IPS-15b (cell line): ENCODE results near the gene FGGY.

Experiments
- H3K27me3 ChIP-seq: one replicate; pipeline ENCODE4 v1.6.1; 2013; ENCODE audit warnings: low read length; ENCODE audit not compliant: control insufficient read depth, insufficient read depth
- H3K36me3 ChIP-seq: one replicate; pipeline ENCODE4 v1.6.1; 2013; ENCODE audit warnings: low read length; ENCODE audit not compliant: control insufficient read depth, insufficient read depth
- H3K4me1 ChIP-seq: one replicate; pipeline ENCODE4 v1.6.1; 2013; ENCODE audit warnings: mild to moderate bottlenecking, low read length; ENCODE audit not compliant: control insufficient read depth, insufficient read depth
- H3K4me3 ChIP-seq: one replicate; pipeline ENCODE4 v1.5.1; 2013; ENCODE audit warnings: low read depth, low read length
- H3K9ac ChIP-seq: one replicate; pipeline ENCODE4 v1.6.1; 2013; ENCODE audit warnings: low read depth, mild to moderate bottlenecking, low read length
- H3K9me3 ChIP-seq: one replicate; pipeline ENCODE4 v1.6.1; 2013; ENCODE audit warnings: mild to moderate bottlenecking, low read length; ENCODE audit not compliant: control insufficient read depth, insufficient read depth

The FGGY gene

DNA sequence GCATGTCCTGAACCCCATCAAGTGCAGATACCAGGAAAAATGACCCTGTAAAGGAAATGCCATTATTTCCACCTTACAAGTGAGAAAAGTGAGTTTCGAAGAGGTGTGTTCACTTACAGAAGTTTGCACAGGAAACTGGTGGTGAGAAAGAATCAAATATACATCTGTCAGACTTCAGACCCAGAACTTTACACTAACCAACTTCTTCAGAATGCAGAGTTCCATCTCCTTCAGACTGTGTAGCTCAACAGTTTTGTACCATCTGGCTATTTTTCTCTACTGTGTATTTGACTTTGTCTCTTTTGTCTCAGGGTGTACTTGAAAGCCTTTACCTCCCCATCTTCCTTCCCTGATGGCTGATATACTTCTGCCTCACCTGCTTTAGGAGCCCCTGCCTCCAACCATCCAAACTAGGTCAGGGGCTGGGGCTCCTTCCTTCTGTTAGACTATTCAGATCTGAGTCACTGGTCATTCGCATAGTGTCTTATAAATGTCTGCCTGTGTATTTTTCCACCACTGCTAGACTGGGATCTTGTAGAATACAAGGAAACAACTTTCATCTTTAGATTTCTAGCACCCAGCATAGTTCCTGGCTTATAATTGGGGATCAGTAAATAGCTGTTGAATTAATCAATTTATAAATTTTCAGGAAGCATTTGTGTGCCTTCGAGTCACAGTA lies 247.9 kb downstream of the FGGY start:
- Histone ChIP-seq H3K4me1 (no peaks in the 10 kb centered on the region), H3K36me3 (no peaks in the 10 kb centered on the region), H3K4me3 (no peak overlapping the region), H3K27me3 (no peaks in the 10 kb centered on the region), H3K9ac (no peak overlapping the region), H3K9me3 (no peaks in the 10 kb centered on the region)

DNA sequence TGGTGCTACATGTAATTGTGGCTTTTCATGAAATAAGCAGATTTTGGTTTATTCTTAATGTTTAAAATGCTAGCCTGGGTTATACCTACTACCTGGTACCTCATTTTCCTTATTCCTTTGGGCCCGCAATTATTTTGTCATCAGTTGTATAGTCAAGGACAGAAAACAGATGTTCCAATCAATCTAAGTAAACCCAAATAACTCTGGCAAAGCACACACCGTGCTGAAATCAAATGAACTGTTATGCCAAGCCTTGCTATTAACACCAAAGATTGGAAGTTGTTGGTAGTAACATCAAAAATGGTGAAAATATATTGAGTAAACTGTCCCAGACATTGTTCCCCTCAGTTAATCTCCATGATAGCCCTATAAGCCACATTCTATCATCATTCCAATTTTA lies 248.9 kb downstream of the FGGY start:
- H3K4me1 ChIP-seq = no peaks in the 10 kb centered on the region
- no peaks in the 10 kb centered on the region for H3K36me3 ChIP-seq
- H3K4me3 ChIP-seq = no peak overlapping the region
- H3K9ac ChIP-seq = no peak overlapping the region
- no peaks in the 10 kb centered on the region for H3K9me3 ChIP-seq
- H3K27me3 ChIP-seq = no peaks in the 10 kb centered on the region

DNA sequence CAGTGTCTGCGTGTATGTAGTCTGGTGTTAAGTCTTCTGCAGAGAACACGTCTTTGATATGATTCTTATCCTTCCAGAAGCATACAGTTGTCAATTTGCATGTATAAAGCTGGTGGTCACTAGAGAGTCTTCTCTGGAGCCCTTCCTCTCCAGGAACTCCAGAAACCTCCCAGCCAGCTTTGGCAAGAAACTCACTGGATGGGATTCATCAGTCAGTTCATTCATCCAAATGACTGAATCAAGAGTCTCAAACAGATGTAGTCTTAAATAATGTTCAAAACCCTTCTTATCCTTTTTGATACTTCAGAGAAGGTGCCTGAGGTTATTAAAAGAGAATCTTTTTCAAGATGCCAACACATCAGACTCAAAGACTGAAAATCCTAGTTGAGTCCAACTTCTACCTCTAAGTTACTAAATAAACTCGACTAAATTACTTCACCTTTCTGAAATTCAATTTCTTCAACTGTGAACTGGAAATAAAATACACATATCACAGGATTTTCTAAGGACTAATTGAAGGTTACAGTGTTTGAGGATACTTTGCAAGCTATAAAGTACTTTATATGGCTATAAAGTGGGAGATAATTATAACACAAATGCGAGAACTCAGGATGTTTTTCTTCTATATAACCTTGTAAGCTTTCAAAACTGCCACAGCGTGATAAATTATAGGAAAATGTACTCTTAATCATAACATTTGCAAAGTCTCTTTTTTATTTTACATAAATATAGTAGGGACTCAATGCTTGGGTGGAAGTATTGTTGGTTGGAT lies 252.4 kb downstream of the FGGY start:
- no peaks in the 10 kb centered on the region for H3K36me3 ChIP-seq
- H3K27me3 ChIP-seq = no peaks in the 10 kb centered on the region
- H3K4me1 ChIP-seq = no peaks in the 10 kb centered on the region
- no peaks in the 10 kb centered on the region for H3K9me3 ChIP-seq
- no peak overlapping the region for H3K4me3 ChIP-seq
- H3K9ac ChIP-seq = no peak overlapping the region

DNA sequence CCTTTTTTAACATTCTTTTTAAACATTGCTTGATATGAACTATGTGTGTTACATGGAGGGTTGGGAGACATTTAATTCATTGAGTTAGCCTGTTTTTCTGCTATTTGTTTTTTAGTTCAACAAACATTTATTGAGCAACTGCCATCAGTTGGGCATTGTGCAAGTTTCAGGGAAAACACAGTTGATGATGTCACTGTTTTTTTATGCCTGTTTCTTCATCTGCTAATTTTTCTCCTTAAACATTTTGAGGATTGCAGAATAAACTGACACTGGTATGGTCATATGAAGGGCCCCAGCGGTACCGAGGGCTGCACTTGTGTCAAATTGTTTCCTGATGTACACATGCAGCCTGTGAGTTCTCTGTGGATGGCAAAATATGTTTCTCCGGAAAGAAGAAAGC lies 253.0 kb downstream of the FGGY start:
- Histone ChIP-seq H3K27me3 (no peaks in the 10 kb centered on the region), H3K4me3 (no peak overlapping the region), H3K9me3 (no peaks in the 10 kb centered on the region), H3K36me3 (no peaks in the 10 kb centered on the region), H3K4me1 (no peaks in the 10 kb centered on the region), H3K9ac (no peak overlapping the region)

DNA sequence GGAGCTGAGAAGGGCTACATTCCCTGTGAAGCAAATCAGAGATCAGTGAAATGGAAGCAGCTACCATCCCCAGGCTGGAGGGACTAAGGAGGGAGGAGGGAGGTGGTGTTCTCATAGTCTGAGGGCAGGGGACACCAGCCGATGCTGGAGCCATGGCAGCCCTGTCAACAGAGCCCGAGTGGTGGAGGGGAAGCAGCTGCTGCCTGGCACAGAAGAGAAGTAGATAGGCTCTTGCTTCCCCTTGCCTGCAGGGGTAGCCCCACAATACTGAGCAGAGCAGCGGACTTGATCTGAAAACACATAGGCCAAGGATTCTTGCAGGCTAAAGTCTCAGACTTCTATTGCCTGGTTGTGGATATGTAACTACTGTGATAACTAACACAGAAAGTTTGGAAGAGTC lies 255.1 kb downstream of the FGGY start:
- Histone ChIP-seq H3K27me3 (no peaks in the 10 kb centered on the region), H3K9ac (no peak overlapping the region), H3K36me3 (no peaks in the 10 kb centered on the region), H3K4me1 (no peaks in the 10 kb centered on the region), H3K4me3 (no peak overlapping the region), H3K9me3 (no peaks in the 10 kb centered on the region)

DNA sequence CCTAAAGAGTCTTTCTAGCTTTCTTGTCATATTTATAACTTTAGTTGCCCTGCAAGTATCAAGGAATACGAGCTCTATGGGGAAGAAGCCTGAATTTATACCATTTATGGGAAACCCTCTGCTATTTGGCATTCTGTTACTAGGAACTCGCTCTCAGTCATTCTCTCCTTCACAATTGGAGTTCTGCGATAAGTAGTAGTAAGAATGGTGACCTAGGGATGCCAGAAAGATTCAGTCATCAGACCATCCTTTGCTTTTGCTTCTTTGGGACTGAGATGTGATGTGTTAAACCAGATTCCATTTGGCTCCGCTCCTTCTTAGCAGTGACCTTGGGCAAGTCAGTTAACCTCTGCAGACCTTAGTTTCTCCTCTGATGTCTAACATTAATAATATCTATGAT lies 256.5 kb downstream of the FGGY start:
- Histone ChIP-seq H3K36me3 (no peaks in the 10 kb centered on the region), H3K9ac (no peak overlapping the region), H3K9me3 (no peaks in the 10 kb centered on the region), H3K4me1 (no peaks in the 10 kb centered on the region), H3K27me3 (no peaks in the 10 kb centered on the region), H3K4me3 (no peak overlapping the region)

DNA sequence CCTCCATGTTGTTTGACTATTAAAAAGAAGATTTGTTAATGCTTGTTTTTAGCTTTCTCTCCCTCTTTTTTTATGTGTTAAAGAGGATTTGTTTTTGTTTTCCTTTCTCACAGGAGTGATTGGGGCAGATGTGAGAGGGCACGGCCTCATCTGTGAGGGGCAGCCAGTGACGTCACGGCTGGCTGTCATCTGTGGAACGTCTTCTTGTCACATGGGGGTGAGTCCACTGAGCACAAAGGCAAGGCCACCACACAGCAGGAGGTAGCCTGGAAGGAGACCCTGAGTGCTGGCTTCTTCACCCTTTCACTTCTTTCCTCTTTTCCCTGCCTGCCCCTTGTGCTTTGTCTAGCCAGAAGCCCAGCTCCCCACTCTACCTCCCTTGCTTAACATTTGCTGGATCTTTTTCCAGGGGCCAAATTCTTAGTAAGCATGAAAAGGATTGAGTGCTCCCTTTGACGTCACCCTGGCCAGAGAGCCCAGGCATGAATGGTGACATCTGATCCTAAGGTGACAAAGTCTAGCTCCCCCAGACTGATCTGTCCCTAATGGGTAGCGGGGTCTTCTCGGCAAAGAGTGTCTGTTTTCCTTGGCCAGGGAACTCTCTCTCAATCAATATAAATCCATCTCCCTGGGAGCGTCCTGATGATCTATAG lies 257.2 kb downstream of the FGGY start:
- H3K4me1 ChIP-seq = no peaks in the 10 kb centered on the region
- H3K4me3 ChIP-seq = no peak overlapping the region

DNA sequence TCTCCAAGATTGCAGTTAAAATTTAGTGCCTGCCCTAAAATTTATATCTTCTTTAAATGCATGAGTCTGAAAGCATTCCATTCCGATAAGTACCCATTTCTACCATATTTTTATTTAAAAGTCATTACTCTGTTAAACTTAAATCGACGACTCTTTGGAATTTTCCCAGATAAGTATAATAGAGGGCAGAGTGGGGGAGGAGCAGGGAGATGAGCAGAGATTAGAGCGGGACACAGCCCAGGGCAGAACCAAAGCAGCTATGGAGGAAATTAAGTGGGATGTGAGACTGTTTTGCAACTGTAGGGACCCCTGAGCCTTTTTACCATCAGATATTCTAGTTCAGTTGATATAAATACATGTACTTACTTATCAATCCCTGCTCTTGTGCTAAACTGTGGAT lies 257.9 kb downstream of the FGGY start:
- H3K4me1 ChIP-seq = no peaks in the 10 kb centered on the region
- H3K27me3 ChIP-seq = no peaks in the 10 kb centered on the region

More for the DNA sequence above, 257.2 kb downstream of the FGGY start:
- no peak overlapping the region for H3K9ac ChIP-seq
- no peaks in the 10 kb centered on the region for H3K36me3 ChIP-seq
- H3K9me3 ChIP-seq = no peaks in the 10 kb centered on the region
- no peaks in the 10 kb centered on the region for H3K27me3 ChIP-seq

DNA sequence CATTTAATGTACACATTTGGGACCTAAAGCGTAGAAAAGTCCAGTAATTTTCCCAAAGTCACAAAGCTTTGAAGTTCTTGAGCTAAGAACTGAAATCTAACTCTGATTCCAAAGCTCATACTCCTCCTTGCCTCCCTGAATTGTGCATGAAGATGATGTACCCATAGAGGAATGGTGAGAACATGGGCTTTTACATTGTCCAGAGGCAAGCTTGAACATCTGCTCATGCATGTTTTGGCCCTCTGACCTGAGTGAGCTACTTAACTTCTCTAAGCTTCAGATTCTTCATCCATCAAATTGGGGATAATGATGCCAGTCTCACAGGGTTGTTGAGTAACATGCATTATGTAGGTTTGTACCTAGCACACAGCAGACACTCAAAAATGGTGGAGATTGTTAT lies 259.5 kb downstream of the FGGY start:
- Histone ChIP-seq H3K36me3 (no peaks in the 10 kb centered on the region), H3K4me1 (no peaks in the 10 kb centered on the region), H3K27me3 (no peaks in the 10 kb centered on the region), H3K9me3 (no peaks in the 10 kb centered on the region), H3K4me3 (no peak overlapping the region), H3K9ac (no peak overlapping the region)

More for the DNA sequence above, 257.9 kb downstream of the FGGY start:
- Histone ChIP-seq H3K9me3 (no peaks in the 10 kb centered on the region), H3K4me3 (no peak overlapping the region), H3K9ac (no peak overlapping the region), H3K36me3 (no peaks in the 10 kb centered on the region)

DNA sequence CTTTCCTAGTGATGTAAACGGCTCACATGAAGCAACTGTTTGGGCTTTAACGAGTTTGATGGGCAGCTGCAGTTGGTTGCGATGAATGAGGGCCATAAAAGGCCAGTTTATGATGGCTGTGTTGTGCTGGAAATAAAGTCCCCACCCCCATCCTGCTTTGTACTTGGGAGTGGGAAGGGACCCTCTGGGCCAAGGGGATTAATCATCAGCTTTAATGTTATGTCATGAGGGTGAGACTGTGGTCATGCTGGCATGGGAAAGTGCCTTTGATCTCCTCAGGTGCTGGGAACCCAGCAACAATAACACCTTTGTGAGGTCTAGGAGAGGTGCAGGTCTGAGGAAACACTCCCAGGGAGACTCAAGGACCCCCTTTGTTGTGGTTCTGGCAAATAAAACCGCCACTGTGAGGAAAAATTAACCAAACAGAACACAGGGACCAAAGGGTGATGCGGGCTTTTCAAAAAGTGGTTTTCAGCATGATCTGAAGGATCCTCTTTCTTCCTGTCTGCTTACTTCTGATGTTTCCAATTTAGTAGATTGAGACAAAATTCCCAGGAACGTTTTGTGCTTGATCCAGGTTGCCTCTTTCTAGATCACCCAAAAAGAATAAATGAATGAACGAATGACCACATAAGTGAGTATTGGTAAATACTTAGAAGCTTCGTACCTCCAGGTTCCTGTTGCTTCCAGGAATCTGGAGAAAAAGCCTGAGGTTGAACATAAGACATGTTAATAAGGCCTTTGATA lies 260.1 kb downstream of the FGGY start:
- Histone ChIP-seq H3K9ac (no peak overlapping the region), H3K36me3 (no peaks in the 10 kb centered on the region), H3K9me3 (no peaks in the 10 kb centered on the region), H3K4me1 (no peaks in the 10 kb centered on the region), H3K4me3 (no peak overlapping the region), H3K27me3 (no peaks in the 10 kb centered on the region)

DNA sequence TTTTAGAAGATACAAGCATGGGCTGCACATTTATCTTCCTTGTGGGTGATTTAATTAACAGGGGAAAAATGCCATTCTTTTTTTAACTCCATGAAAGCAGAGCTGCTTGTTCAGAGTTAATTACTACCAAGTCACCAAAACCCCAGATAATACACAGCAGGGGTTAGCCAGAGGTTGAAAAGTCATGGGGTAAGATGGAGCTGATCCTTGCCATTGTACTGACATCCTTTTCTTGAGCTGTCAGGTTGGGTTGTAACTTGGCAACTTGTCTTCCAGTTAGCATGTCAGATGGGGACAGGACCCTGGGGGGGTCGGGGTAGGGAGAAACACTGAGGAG lies 260.6 kb downstream of the FGGY start:
- H3K4me1 ChIP-seq = no peaks in the 10 kb centered on the region
- H3K36me3 ChIP-seq = no peaks in the 10 kb centered on the region
- no peak overlapping the region for H3K4me3 ChIP-seq
- no peaks in the 10 kb centered on the region for H3K9me3 ChIP-seq
- H3K9ac ChIP-seq = no peak overlapping the region
- H3K27me3 ChIP-seq = no peaks in the 10 kb centered on the region
